CD4-positive, CD25-positive, alpha-beta regulatory T cell (primary cell): ENCODE measurements around the gene SYPL2. TPM values are rescaled to one million over a fixed set of nuclear protein-coding genes. Genes with fewer than 3 reads are reported as not detected.
A peak's percentile ranks its signal among the peaks of the same experiment; 100 is the strongest.

Source experiments
- ATAC-seq, 2 donors: fragments of 150-1000 bp; cut with Tn5 transposase; one replicate each; pipeline ENCODE4 v1.10.0; 2021; ENCODE audit warnings: low read depth in 2 of 2, moderate number of reproducible peaks in 2 of 2, moderate library complexity in 1 of 2
- DNase-seq, 3 donors: peaks; one replicate each; pipeline versions ENCODE4 v3.0.0 to v3.0.0-alpha.2; 2012 to 2022; ENCODE audit warnings: mixed read lengths in 1 of 3
- H3K27ac ChIP-seq: one replicate; pipeline ENCODE4 v1.7.0; 2013; ENCODE audit warnings: mild to moderate bottlenecking, low read length; ENCODE audit not compliant: insufficient read depth, poor library complexity, severe bottlenecking
- H3K27me3 ChIP-seq: one replicate; pipeline ENCODE4 v1.7.0; 2013; ENCODE audit warnings: low read length; ENCODE audit not compliant: control insufficient read depth, insufficient read depth
- H3K36me3 ChIP-seq: one replicate; pipeline ENCODE4 v1.7.0; 2013; ENCODE audit warnings: mild to moderate bottlenecking, low read length, moderate library complexity; ENCODE audit not compliant: control insufficient read depth, insufficient read depth
- H3K4me1 ChIP-seq: 2 replicates; pipeline ENCODE4 v1.7.0; 2013; ENCODE audit warnings: mild to moderate bottlenecking, low read length; ENCODE audit not compliant: insufficient read depth, control insufficient read depth, poor library complexity, severe bottlenecking
- H3K4me3 ChIP-seq: one replicate; pipeline ENCODE4 v1.7.0; 2013; ENCODE audit warnings: low read depth, mild to moderate bottlenecking, low read length, moderate library complexity
- H3K9me3 ChIP-seq, 2 experiments: 1 replicate in 1 of 2; 2 replicates in 1 of 2; pipeline ENCODE4 v1.7.0; 2013; ENCODE audit warnings: low read length in 2 of 2, mild to moderate bottlenecking in 1 of 2, moderate library complexity in 1 of 2; ENCODE audit not compliant: control insufficient read depth in 2 of 2
- H3K27ac Mint-ChIP-seq, 3 donors: one replicate each; pipeline ENCODE4 v1.8.0; 2020 to 2022; ENCODE audit warnings: mild to moderate bottlenecking in 3 of 3, mixed read lengths in 3 of 3, moderate library complexity in 2 of 3
- H3K27me3 Mint-ChIP-seq: one replicate; pipeline ENCODE4 v1.8.0; 2022; ENCODE audit warnings: mild to moderate bottlenecking, mixed read lengths
- H3K36me3 Mint-ChIP-seq: one replicate; pipeline ENCODE4 v1.8.0; 2020; ENCODE audit warnings: mixed read lengths
- H3K4me1 Mint-ChIP-seq, 4 donors: one replicate each; pipeline ENCODE4 v1.8.0; 2020 to 2022; ENCODE audit warnings: mixed read lengths in 4 of 4, mild to moderate bottlenecking in 1 of 4
- H3K4me3 Mint-ChIP-seq, 4 donors: one replicate each; pipeline ENCODE4 v1.8.0; 2020 to 2022; ENCODE audit warnings: mild to moderate bottlenecking in 4 of 4, mixed read lengths in 4 of 4, moderate library complexity in 3 of 4
- H3K9me3 Mint-ChIP-seq, 7 donors: one replicate each; pipeline ENCODE4 v1.8.0; 2020 to 2022; ENCODE audit warnings: mixed read lengths in 7 of 7, mild to moderate bottlenecking in 3 of 7, moderate library complexity in 2 of 7
- polyA plus RNA-seq, 4 donors: library from polyadenylated mRNA; unstranded; fragments of 300-500 nt; fragmentation: Illumina TruSeq; gene quantifications; one replicate each; pipeline ENCODE4 v1.2.3, GENCODE V29; 2021
- total RNA-seq: library from RNA; stranded (reverse); gene quantifications from one replicate; pipeline ENCODE4 v1.2.3, GENCODE V29; 2022

The SYPL2 gene
- total and polyA plus RNA-seq, 5 donors from 2014 or later, result not detected

- H3K36me3 ChIP-seq, result no peaks in the 10 kb centered on the region
- no peaks in the 10 kb centered on the region for H3K9me3 ChIP-seq
- no peaks in the 10 kb centered on the region for H3K27me3 ChIP-seq
- Mint-ChIP-seq H3K27me3 (peaks cover 18% of the 10 kb centered on the region), H3K27ac (peak overlapping the region in 1 of 3 donors; percentile 17), H3K36me3 (peaks cover 4% of the 10 kb centered on the region), H3K4me3 (peak overlapping the region in 3 of 4 donors; percentile 89 to 97 (median 90)), H3K9me3 (no peaks in the 10 kb centered on the region), H3K4me1 (peaks cover 0 to 39% (median 28%) of the 10 kb centered on the region in 4 donors)
- ATAC-seq (no peak), DNase-seq (no peak)
- H3K4me1 ChIP-seq, result peaks cover 20% of the 10 kb centered on the region
- no peak overlapping the region for H3K27ac ChIP-seq
- H3K4me3 ChIP-seq, result peak overlapping the region; percentile 14
Measured at GRCh38 chr1:109482242-109482641, 15.9 kb downstream of the SYPL2 start.

- Mint-ChIP-seq H3K27me3 (peaks cover 13% of the 10 kb centered on the region), H3K4me3 (peak overlapping the region; percentile 89 to 97 (median 96)), H3K9me3 (no peaks in the 10 kb centered on the region), H3K27ac (peak overlapping the region; percentile 87 to 95 (median 90)), H3K4me1 (peaks cover 0 to 39% (median 29%) of the 10 kb centered on the region in 4 donors), H3K36me3 (peaks cover 8% of the 10 kb centered on the region)
- peak; percentile 42 to 45 for ATAC-seq
- H3K9me3 ChIP-seq, result no peaks in the 10 kb centered on the region
- H3K27me3 ChIP-seq, result no peaks in the 10 kb centered on the region
- no peaks in the 10 kb centered on the region for H3K36me3 ChIP-seq
- peak overlapping the region; percentile 90 for H3K4me3 ChIP-seq
- H3K4me1 ChIP-seq, result peaks cover 20% of the 10 kb centered on the region
- peak overlapping the region; percentile 63 for H3K27ac ChIP-seq
- DNase-seq, result peak in 2 of 3 donors; percentile 20 to 42
Measured at GRCh38 chr1:109482791-109483671, 16.7 kb downstream of the SYPL2 start.

- DNase-seq (peak; percentile 90 to 94 (median 93)), ATAC-seq (peak; percentile 79)
- Mint-ChIP-seq H3K36me3 (peaks cover 8% of the 10 kb centered on the region), H3K27ac (peak within 1 kb of the TSS; percentile 87 to 95 (median 90)), H3K4me3 (peak within 1 kb of the TSS; percentile 89 to 97 (median 96)), H3K4me1 (peaks cover 0 to 35% (median 25%) of the 10 kb centered on the region in 4 donors), H3K27me3 (peaks cover 9% of the 10 kb centered on the region), H3K9me3 (no peaks in the 10 kb centered on the region)
- no peaks in the 10 kb centered on the region for H3K9me3 ChIP-seq
- peak within 1 kb of the TSS; percentile 90 for H3K4me3 ChIP-seq
- peak within 1 kb of the TSS; percentile 84 for H3K27ac ChIP-seq
- peaks cover 20% of the 10 kb centered on the region for H3K4me1 ChIP-seq
- H3K36me3 ChIP-seq, result peaks cover 4% of the 10 kb centered on the region
- H3K27me3 ChIP-seq, result no peaks in the 10 kb centered on the region
Measured at GRCh38 chr1:109483672-109484518, 17.5 kb downstream of the SYPL2 start, which contains the start of gene ATXN7L2. Gene ATXN7L2, plus strand, starts transcription at chr1:109483905. Its CDS starts 49 bp downstream, at chr1:109483954.

- Mint-ChIP-seq H3K27ac (peak overlapping the region; percentile 55 to 87 (median 86)), H3K4me1 (peaks cover 0 to 33% (median 24%) of the 10 kb centered on the region in 4 donors), H3K27me3 (peaks cover 9% of the 10 kb centered on the region), H3K4me3 (peak overlapping the region; percentile 89 to 97 (median 96)), H3K9me3 (no peaks in the 10 kb centered on the region), H3K36me3 (peaks cover 8% of the 10 kb centered on the region)
- Histone ChIP-seq H3K27me3 (no peaks in the 10 kb centered on the region), H3K4me3 (peak overlapping the region; percentile 73), H3K9me3 (no peaks in the 10 kb centered on the region), H3K36me3 (peaks cover 11% of the 10 kb centered on the region), H3K27ac (peak overlapping the region; percentile 84), H3K4me1 (peaks cover 20% of the 10 kb centered on the region)
- no peak for ATAC-seq
- no peak for DNase-seq
Measured at GRCh38 chr1:109484519-109484975, 18.2 kb downstream of the SYPL2 start.

GRCh38 chr1:109485001-109485400, 18.7 kb downstream of the SYPL2 start:
- Mint-ChIP-seq H3K36me3 (peaks cover 8% of the 10 kb centered on the region), H3K4me1 (peaks cover 0 to 33% (median 24%) of the 10 kb centered on the region in 4 donors), H3K27ac (peak overlapping the region in 1 of 3 donors; percentile 87), H3K27me3 (peaks cover 9% of the 10 kb centered on the region), H3K9me3 (no peaks in the 10 kb centered on the region), H3K4me3 (peak overlapping the region; percentile 89 to 97 (median 96))
- H3K36me3 ChIP-seq, result peaks cover 12% of the 10 kb centered on the region
- no peak overlapping the region for H3K27ac ChIP-seq
- H3K4me3 ChIP-seq, result peak overlapping the region; percentile 73
- no peaks in the 10 kb centered on the region for H3K27me3 ChIP-seq
- no peak for ATAC-seq
- H3K9me3 ChIP-seq, result no peaks in the 10 kb centered on the region
- DNase-seq, result no peak
- H3K4me1 ChIP-seq, result peaks cover 20% of the 10 kb centered on the region

GRCh38 chr1:109487261-109487660, 20.9 kb downstream of the SYPL2 start:
- H3K9me3 ChIP-seq, result no peaks in the 10 kb centered on the region
- Mint-ChIP-seq H3K27ac (no peak overlapping the region), H3K9me3 (no peaks in the 10 kb centered on the region), H3K27me3 (peaks cover 5% of the 10 kb centered on the region), H3K4me3 (peak overlapping the region in 1 of 4 donors; percentile 69), H3K4me1 (peaks cover 0 to 37% (median 29%) of the 10 kb centered on the region in 4 donors), H3K36me3 (peaks cover 8% of the 10 kb centered on the region)
- no peak overlapping the region for H3K4me3 ChIP-seq
- no peak overlapping the region for H3K27ac ChIP-seq
- ATAC-seq (no peak), DNase-seq (no peak)
- peaks cover 20% of the 10 kb centered on the region for H3K4me1 ChIP-seq
- no peaks in the 10 kb centered on the region for H3K27me3 ChIP-seq
- H3K36me3 ChIP-seq, result peaks cover 12% of the 10 kb centered on the region

- H3K4me3 ChIP-seq, result no peak overlapping the region
- Mint-ChIP-seq H3K9me3 (no peaks in the 10 kb centered on the region), H3K36me3 (peaks cover 8% of the 10 kb centered on the region), H3K27me3 (peaks cover 5% of the 10 kb centered on the region), H3K27ac (no peak overlapping the region), H3K4me1 (peaks cover 0 to 29% (median 20%) of the 10 kb centered on the region in 4 donors), H3K4me3 (peak overlapping the region in 2 of 4 donors; percentile 32 to 69)
- ATAC-seq (no peak), DNase-seq (no peak)
- H3K36me3 ChIP-seq, result peaks cover 12% of the 10 kb centered on the region
- no peaks in the 10 kb centered on the region for H3K27me3 ChIP-seq
- no peak overlapping the region for H3K27ac ChIP-seq
- peaks cover 15% of the 10 kb centered on the region for H3K4me1 ChIP-seq
- H3K9me3 ChIP-seq, result no peaks in the 10 kb centered on the region
Measured at GRCh38 chr1:109488201-109488600, 21.9 kb downstream of the SYPL2 start.
